Measurements from ENCODE around the gene EFCAB6.

EFCAB6 gene

DNA sequence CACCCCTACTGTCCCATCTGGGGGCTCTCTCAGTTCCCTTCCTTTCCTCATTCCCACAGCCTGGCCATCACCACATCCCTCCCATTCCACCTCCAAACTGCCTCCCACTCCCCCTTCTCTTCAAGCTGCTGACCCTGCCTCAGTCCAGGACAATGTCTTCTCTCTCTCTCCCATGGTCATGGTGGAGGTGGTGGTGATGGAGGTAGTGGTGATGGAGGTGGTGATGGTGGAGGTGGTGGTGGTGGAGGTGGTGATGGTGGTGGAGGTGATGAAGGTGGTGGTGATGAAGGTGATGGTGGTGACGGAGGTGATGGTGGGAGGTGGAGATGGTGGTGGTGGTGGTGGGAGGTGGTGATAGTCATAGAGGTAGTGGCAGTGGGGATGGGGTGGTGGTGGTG lies 313.2 kb downstream of the EFCAB6 start:
- no peak overlapping the region for H3K4me2 ChIP-seq (ENCODE audit: insufficient read depth, low read length)
- no peak overlapping the region for H3K27ac ChIP-seq (ENCODE audit: low read length)
- DNase-seq (no peak), ATAC-seq (ENCODE audit: insufficient read depth, low read depth) (no peak)
- no peaks in the 10 kb centered on the region for H3K27me3 ChIP-seq (ENCODE audit: insufficient read depth, low read length, poor library complexity)
- no peaks in the 10 kb centered on the region for H3K79me2 ChIP-seq (ENCODE audit: insufficient read depth, low read length)
- H4K20me1 ChIP-seq (ENCODE audit: insufficient read depth, low read length), result no peaks in the 10 kb centered on the region
- H3K4me3 ChIP-seq (ENCODE audit: low read depth in 1 of 2, low read length in 2 of 2), result no peak overlapping the region
- no peak overlapping the region for H2AFZ ChIP-seq (ENCODE audit: low read depth, low read length)
- TF ChIP-seq EZH2 (IDR thresholded peaks at IDR 0.05; ENCODE audit: borderline replicate concordance, low read depth, low read length, severe bottlenecking), result no peak
- TF ChIP-seq, protein P1, sequence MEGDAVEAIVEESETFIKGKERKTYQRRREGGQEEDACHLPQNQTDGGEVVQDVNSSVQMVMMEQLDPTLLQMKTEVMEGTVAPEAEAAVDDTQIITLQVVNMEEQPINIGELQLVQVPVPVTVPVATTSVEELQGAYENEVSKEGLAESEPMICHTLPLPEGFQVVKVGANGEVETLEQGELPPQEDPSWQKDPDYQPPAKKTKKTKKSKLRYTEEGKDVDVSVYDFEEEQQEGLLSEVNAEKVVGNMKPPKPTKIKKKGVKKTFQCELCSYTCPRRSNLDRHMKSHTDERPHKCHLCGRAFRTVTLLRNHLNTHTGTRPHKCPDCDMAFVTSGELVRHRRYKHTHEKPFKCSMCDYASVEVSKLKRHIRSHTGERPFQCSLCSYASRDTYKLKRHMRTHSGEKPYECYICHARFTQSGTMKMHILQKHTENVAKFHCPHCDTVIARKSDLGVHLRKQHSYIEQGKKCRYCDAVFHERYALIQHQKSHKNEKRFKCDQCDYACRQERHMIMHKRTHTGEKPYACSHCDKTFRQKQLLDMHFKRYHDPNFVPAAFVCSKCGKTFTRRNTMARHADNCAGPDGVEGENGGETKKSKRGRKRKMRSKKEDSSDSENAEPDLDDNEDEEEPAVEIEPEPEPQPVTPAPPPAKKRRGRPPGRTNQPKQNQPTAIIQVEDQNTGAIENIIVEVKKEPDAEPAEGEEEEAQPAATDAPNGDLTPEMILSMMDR (IDR thresholded peaks at IDR 0.05; ENCODE audit: borderline replicate concordance, extremely low read depth, low read length, poor library complexity, severe bottlenecking), result no peak
- no peaks in the 10 kb centered on the region for H3K36me3 ChIP-seq (ENCODE audit: insufficient read depth, low read length)
- no peaks in the 10 kb centered on the region for H3K9me3 ChIP-seq (ENCODE audit: insufficient read depth, low read length, severe bottlenecking)
- no peaks in the 10 kb centered on the region for H3K4me1 ChIP-seq (ENCODE audit: insufficient read depth, low read length)
- no peak overlapping the region for H3K9ac ChIP-seq (ENCODE audit: low read depth, low read length)

DNA sequence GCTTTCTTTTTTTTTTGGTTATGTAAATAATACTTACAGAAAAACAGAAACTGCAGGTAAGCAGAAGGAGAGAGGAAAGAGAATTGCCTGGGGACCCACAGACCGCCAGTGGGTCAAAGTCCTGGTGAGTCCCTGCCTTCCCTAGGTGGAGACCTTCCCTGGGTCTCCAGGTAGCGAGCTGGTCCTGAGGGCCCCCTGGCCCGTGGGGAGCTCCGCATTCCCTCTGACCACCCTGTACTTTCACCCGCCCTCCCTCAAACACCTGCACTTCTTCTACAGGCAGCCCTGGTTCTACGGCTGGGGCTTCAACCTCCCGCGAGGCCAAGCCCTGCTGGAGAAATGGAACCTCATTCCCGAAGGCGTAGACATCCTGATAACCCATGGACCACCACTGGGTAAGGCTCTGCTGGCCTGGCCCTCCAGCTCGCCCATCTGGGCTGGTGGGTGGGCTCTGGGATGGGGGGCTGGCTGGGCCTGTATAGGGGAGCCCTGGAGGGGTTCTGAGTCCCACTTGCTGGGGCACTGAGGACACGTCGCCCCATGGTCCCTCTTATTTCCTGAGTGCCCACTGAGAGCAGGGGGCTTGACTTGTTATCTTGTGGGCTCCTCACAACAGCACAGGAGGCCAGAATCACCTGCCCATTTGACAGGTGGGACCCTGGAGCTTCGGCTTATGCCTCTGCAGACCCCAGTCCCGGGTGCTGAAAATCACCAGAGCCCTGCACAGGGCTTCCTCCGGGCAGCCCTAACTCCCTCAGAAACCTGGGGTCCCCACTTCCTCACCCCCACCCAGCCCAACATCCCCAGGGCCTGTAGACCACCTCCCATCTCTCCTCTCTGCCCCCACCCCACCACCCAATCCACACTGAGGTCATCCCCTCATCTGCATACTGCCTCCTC lies 313.9 kb downstream of the EFCAB6 start:
- DNase-seq (no peak), ATAC-seq (ENCODE audit: insufficient read depth, low read depth) (no peak)
- no peaks in the 10 kb centered on the region for H4K20me1 ChIP-seq (ENCODE audit: insufficient read depth, low read length)
- no peak for TF ChIP-seq EZH2 (IDR thresholded peaks at IDR 0.05; ENCODE audit: borderline replicate concordance, low read depth, low read length, severe bottlenecking)
- TF ChIP-seq, protein P1 (IDR thresholded peaks at IDR 0.05; ENCODE audit: borderline replicate concordance, extremely low read depth, low read length, poor library complexity, severe bottlenecking), result no peak
- H3K27ac ChIP-seq (ENCODE audit: low read length), result no peak overlapping the region
- no peaks in the 10 kb centered on the region for H3K79me2 ChIP-seq (ENCODE audit: insufficient read depth, low read length)
- no peaks in the 10 kb centered on the region for H3K27me3 ChIP-seq (ENCODE audit: insufficient read depth, low read length, poor library complexity)
- no peaks in the 10 kb centered on the region for H3K4me1 ChIP-seq (ENCODE audit: insufficient read depth, low read length)
- no peaks in the 10 kb centered on the region for H3K36me3 ChIP-seq (ENCODE audit: insufficient read depth, low read length)
- H3K4me2 ChIP-seq (ENCODE audit: insufficient read depth, low read length), result no peak overlapping the region
- H3K4me3 ChIP-seq (ENCODE audit: low read depth in 1 of 2, low read length in 2 of 2), result no peak overlapping the region
- H3K9me3 ChIP-seq (ENCODE audit: insufficient read depth, low read length, severe bottlenecking), result no peaks in the 10 kb centered on the region
- H2AFZ ChIP-seq (ENCODE audit: low read depth, low read length), result no peak overlapping the region
- no peak overlapping the region for H3K9ac ChIP-seq (ENCODE audit: low read depth, low read length)

DNA sequence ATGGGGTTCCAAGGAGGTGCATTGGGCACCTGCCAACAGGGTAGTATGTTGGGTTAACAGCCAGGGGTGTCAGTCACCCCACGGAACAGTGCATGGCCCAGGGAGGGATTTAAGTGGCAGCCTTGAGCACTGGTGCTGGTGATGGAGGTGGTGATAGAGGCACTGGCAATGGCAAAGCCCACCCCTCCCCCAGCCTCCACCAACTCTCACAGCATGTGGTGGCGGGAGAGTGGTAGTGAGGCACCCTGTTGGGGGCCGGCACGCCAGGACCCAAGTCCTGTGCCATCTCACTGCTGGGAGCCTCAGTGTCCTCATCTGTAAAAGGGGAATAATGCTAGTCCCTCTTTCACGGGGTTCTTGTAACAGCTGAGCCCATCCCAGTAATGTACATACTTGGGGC lies 318.8 kb downstream of the EFCAB6 start:
- no peak for ATAC-seq (ENCODE audit: insufficient read depth, low read depth)
- Histone ChIP-seq H3K27ac (ENCODE audit: low read length) (no peak overlapping the region), H3K9ac (ENCODE audit: low read depth, low read length) (no peak overlapping the region), H3K79me2 (ENCODE audit: insufficient read depth, low read length) (no peaks in the 10 kb centered on the region), H3K9me3 (ENCODE audit: insufficient read depth, low read length, severe bottlenecking) (no peaks in the 10 kb centered on the region), H3K4me1 (ENCODE audit: insufficient read depth, low read length) (no peaks in the 10 kb centered on the region), H2AFZ (ENCODE audit: low read depth, low read length) (no peak overlapping the region), H3K27me3 (ENCODE audit: insufficient read depth, low read length, poor library complexity) (no peaks in the 10 kb centered on the region), H4K20me1 (ENCODE audit: insufficient read depth, low read length) (no peaks in the 10 kb centered on the region), H3K4me3 (ENCODE audit: low read depth in 1 of 2, low read length in 2 of 2) (no peak overlapping the region), H3K36me3 (ENCODE audit: insufficient read depth, low read length) (no peaks in the 10 kb centered on the region), H3K4me2 (ENCODE audit: insufficient read depth, low read length) (no peak overlapping the region)
- DNase-seq, result no peak
- TF ChIP-seq EZH2 (IDR thresholded peaks at IDR 0.05; ENCODE audit: borderline replicate concordance, low read depth, low read length, severe bottlenecking), result no peak
- TF ChIP-seq, protein P1 (IDR thresholded peaks at IDR 0.05; ENCODE audit: borderline replicate concordance, extremely low read depth, low read length, poor library complexity, severe bottlenecking), result no peak
